MM.1S (cell line): ENCODE measurements around the gene EVPL.

Experiments used
- DNase-seq: peaks from one replicate; pipeline ENCODE4 v3.0.0-alpha.2; 2015
- H2AFZ ChIP-seq: fragments of 300-600 bp; sonication (generic); 2 replicates; pipeline ENCODE4 v1.6.0; 2016; ENCODE audit warnings: antibody characterized with exemption, low read length
- H3F3A ChIP-seq: fragments of 300-600 bp; sonication (generic); 2 replicates; pipeline ENCODE4 v1.6.1; 2016; ENCODE audit warnings: mild to moderate bottlenecking, antibody characterized with exemption, low read length, moderate library complexity, mixed read lengths; ENCODE audit not compliant: insufficient read depth
- H3K27ac ChIP-seq: fragments of 300-600 bp; sonication (generic); 2 replicates; pipeline ENCODE4 v1.5.1; 2016; ENCODE audit warnings: mild to moderate bottlenecking, low read length
- H3K27me3 ChIP-seq: fragments of 300-600 bp; sonication (generic); replicated peaks from 2 replicates; pipeline ENCODE4 v1.6.0; 2016; ENCODE audit warnings: low read length; ENCODE audit not compliant: insufficient read depth
- H3K36me3 ChIP-seq: fragments of 300-600 bp; sonication (generic); replicated peaks from 2 replicates; pipeline ENCODE4 v1.6.1; 2016; ENCODE audit warnings: mild to moderate bottlenecking, low read length, mixed read lengths; ENCODE audit not compliant: insufficient read depth
- H3K4me1 ChIP-seq: fragments of 300-600 bp; sonication (generic); 2 replicates; pipeline ENCODE4 v1.6.1; 2016; ENCODE audit warnings: low read length, mixed read lengths
- H3K4me2 ChIP-seq: fragments of 300-600 bp; sonication (generic); 2 replicates; pipeline ENCODE4 v1.6.0; 2016; ENCODE audit warnings: low read depth, low read length
- H3K4me3 ChIP-seq: fragments of 300-600 bp; sonication (generic); 2 replicates; pipeline ENCODE4 v1.5.1; 2016; ENCODE audit warnings: low read length, mixed read lengths
- H3K79me2 ChIP-seq: fragments of 300-600 bp; sonication (generic); 2 replicates; pipeline ENCODE4 v1.6.1; 2016; ENCODE audit warnings: mixed run types, low read length, mixed read lengths
- H3K9ac ChIP-seq: fragments of 300-600 bp; sonication (generic); 2 replicates; pipeline ENCODE4 v1.6.1; 2016; ENCODE audit warnings: low read length, mixed read lengths
- H3K9me2 ChIP-seq: fragments of 300-600 bp; sonication (generic); replicated peaks from 2 replicates; pipeline ENCODE4 v1.6.1; 2016; ENCODE audit warnings: mild to moderate bottlenecking, low read length, mixed read lengths; ENCODE audit not compliant: insufficient read depth
- H3K9me3 ChIP-seq: fragments of 300-600 bp; sonication (generic); replicated peaks from 2 replicates; pipeline ENCODE4 v1.6.1; 2016; ENCODE audit warnings: mild to moderate bottlenecking, low read length, mixed read lengths; ENCODE audit not compliant: insufficient read depth
- H4K20me1 ChIP-seq: fragments of 300-600 bp; sonication (generic); 2 replicates; pipeline ENCODE4 v1.6.1; 2016; ENCODE audit warnings: mild to moderate bottlenecking, low read length, moderate library complexity, mixed read lengths; ENCODE audit not compliant: insufficient read depth
- EZH2 ChIP-seq: fragments of 300-600 bp; sonication (generic); optimal IDR thresholded peaks from 2 replicates; pipeline ENCODE3; 2017; ENCODE audit warnings: low read depth, mild to moderate bottlenecking, antibody characterized with exemption, low read length, mixed read lengths
- EZH2phosphoT487 ChIP-seq: fragments of 300-600 bp; sonication (generic); IDR thresholded peaks from 2 replicates; pipeline ENCODE4 v1.6.1; 2018; ENCODE audit warnings: antibody characterized with exemption, low read length
- TF ChIP-seq, protein P1 (sequence below): fragments of 300-600 bp; sonication (generic); IDR thresholded peaks from 2 replicates; pipeline ENCODE4 v1.5.1; 2016; ENCODE audit warnings: antibody characterized with exemption, low read length, mixed read lengths

Gene EVPL

DNA sequence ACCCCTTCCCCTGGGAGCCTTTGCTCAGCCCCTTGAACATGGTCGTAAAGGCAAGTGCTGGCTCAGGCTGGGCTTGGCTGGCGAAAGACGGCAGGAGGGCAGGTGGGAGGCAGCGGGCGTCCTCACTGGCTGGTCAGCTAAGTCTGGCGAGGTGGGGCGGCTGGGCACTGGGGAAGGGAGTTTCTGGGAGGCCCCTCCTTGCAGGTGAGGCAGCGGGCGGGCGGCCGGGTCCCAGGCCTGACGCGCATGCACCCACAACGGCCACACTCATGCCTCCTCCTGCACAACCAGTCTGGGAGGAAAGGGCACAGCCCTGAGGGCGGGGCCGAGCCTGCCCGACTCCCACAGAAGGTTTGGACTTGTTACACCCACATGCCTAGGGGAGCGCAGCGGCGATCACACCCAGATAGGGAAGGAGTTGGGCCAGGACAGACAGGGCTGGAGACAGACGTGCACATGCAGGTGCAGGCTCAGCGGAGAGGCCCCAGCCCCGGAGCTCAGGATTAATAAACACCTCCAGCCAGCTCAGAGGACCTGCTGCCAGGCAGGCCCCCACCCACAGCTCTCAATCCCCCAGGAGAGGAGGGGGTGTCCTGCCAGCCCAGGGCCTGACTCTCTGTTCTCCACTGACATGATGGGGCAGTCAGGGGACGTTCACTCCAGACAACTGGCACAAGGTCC lies at the start of gene EVPL:
Gene EVPL (minus strand): TSS at position 148 of the 681 bp plus-strand sequence. CDS start 108 bp downstream, at position 40.
- H3K36me3 ChIP-seq: no peaks in the 10 kb centered on the region

DNA sequence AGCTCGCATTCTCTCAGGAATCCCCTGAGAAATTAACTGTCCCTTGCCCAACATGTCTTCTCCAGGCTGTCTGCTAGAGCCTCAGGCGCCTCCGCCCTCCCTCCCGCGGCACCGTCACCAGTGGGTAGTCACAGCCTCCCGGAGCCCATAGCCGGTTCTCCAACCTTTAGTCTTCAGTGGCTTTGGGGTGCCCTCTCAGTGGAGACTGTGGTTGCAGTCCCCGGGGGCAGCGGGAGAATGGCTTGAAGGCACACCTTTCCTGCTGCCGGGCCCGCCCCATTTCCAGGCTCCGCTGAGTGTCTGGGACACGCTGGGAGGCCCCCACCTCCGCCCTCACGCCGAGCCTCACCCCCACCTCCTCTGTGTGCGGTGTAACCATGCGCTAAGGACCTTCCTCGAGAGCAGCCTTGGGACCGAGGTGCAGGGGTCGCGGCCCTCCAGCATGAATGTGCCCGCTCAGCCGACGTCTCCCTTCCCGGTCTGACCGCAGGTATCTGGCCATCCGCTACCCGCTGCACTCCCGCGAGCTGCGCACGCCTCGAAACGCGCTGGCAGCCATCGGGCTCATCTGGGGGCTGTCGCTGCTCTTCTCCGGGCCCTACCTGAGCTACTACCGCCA lies 49.1 kb upstream of the EVPL start:
- H3K9me3 ChIP-seq: no peaks in the 10 kb centered on the region
- H2AFZ ChIP-seq: no peak overlapping the region
- no peaks in the 10 kb centered on the region for H3K36me3 ChIP-seq
- no peaks in the 10 kb centered on the region; the same call in 1 of the 2 replicates for H3F3A ChIP-seq
- no peak overlapping the region for H3K9ac ChIP-seq
- H4K20me1 ChIP-seq: no peaks in the 10 kb centered on the region
- TF ChIP-seq EZH2: no peak
- no peak for TF ChIP-seq EZH2phosphoT487
- TF ChIP-seq, protein P1, sequence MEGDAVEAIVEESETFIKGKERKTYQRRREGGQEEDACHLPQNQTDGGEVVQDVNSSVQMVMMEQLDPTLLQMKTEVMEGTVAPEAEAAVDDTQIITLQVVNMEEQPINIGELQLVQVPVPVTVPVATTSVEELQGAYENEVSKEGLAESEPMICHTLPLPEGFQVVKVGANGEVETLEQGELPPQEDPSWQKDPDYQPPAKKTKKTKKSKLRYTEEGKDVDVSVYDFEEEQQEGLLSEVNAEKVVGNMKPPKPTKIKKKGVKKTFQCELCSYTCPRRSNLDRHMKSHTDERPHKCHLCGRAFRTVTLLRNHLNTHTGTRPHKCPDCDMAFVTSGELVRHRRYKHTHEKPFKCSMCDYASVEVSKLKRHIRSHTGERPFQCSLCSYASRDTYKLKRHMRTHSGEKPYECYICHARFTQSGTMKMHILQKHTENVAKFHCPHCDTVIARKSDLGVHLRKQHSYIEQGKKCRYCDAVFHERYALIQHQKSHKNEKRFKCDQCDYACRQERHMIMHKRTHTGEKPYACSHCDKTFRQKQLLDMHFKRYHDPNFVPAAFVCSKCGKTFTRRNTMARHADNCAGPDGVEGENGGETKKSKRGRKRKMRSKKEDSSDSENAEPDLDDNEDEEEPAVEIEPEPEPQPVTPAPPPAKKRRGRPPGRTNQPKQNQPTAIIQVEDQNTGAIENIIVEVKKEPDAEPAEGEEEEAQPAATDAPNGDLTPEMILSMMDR: no peak
- H3K4me1 ChIP-seq: no peaks in the 10 kb centered on the region
- peaks cover 17% of the 10 kb centered on the region for H3K79me2 ChIP-seq
- no peaks in the 10 kb centered on the region for H3K9me2 ChIP-seq
- no peak overlapping the region for H3K4me2 ChIP-seq
- no peak overlapping the region for H3K4me3 ChIP-seq
- H3K27me3 ChIP-seq: peaks cover 61% of the 10 kb centered on the region
- DNase-seq: no peak
- no peak overlapping the region for H3K27ac ChIP-seq

More for the DNA sequence above, at the start of gene EVPL:
- H4K20me1 ChIP-seq: no peaks in the 10 kb centered on the region
- TF ChIP-seq EZH2 (no peak), EZH2phosphoT487 (no peak)
- TF ChIP-seq, protein P1: no peak
- H3K4me1 ChIP-seq: no peaks in the 10 kb centered on the region
- no peak within 1 kb of the TSS for H3K27ac ChIP-seq
- H3K27me3 ChIP-seq: peaks cover 13% of the 10 kb centered on the region; the same call in 1 of the 2 replicates
- H3K79me2 ChIP-seq: no peaks in the 10 kb centered on the region
- no peaks in the 10 kb centered on the region for H3F3A ChIP-seq
- no peak within 1 kb of the TSS for H3K4me2 ChIP-seq
- H3K9ac ChIP-seq: no peak within 1 kb of the TSS
- DNase-seq: no peak
- no peaks in the 10 kb centered on the region for H3K9me3 ChIP-seq
- H3K4me3 ChIP-seq: no peak within 1 kb of the TSS
- no peaks in the 10 kb centered on the region for H3K9me2 ChIP-seq
- no peak within 1 kb of the TSS for H2AFZ ChIP-seq

DNA sequence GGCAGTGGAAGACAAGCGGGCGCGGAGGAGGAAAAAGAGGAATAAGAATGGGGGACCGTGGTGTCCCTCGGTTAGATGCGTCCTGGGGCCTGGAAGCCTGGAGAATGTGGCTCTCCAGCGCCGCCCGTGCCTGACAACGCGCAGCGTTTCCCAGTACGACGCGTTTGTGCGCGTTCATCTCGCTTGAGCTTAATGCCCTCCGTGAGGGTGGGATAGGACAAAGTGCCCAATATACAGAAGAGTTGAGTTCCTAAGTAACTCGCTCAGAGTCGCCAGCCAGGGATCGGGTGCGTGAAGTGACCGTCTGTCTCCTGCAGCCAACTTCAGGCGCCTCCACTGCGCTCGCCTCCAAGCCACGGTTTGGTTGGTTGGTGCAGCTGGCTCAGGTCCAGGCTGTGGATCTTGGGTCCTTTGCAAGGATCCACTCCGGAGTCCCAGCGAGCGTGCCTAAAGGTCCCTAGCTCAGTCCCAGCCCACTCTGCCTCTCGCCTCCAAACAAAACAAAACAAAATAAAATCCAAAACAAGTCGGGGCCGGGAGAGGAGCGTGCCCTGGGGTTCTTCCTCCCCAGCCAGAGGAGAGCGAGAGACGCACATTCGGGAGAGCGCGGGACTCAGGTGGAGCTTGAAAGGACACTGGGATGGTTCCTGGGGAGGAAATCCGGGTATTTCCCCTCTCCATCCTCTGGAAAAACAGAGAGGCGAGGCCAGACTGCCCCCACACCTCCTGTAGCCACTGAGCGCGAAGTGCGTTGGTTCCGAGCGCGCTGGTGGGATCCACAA lies 48.4 kb upstream of the EVPL start:
- H3F3A ChIP-seq: no peaks in the 10 kb centered on the region; the same call in 1 of the 2 replicates
- H3K27me3 ChIP-seq: peaks cover 61% of the 10 kb centered on the region
- peaks cover 24% of the 10 kb centered on the region for H3K79me2 ChIP-seq
- H3K4me1 ChIP-seq: peaks cover 6% of the 10 kb centered on the region
- no peak for DNase-seq
- H3K4me3 ChIP-seq: no peak overlapping the region
- no peak overlapping the region for H2AFZ ChIP-seq
- no peak overlapping the region for H3K9ac ChIP-seq
- no peak overlapping the region for H3K27ac ChIP-seq
- no peaks in the 10 kb centered on the region for H3K9me2 ChIP-seq
- H3K4me2 ChIP-seq: no peak overlapping the region
- H3K9me3 ChIP-seq: no peaks in the 10 kb centered on the region
- TF ChIP-seq, protein P1: no peak
- no peak for TF ChIP-seq EZH2phosphoT487
- no peak for TF ChIP-seq EZH2
- no peaks in the 10 kb centered on the region for H3K36me3 ChIP-seq
- H4K20me1 ChIP-seq: no peaks in the 10 kb centered on the region
